RWPE1 (cell line): ENCODE data around the gene SPRR5.

Source experiments
- CTCF ChIA-PET: fragments of 350-600 bp; sonication (Branson Sonifier 250); formaldehyde crosslinking; extraction: SDS; loops from one replicate; lab custom pipeline; 2021; lab: Yijun Ruan, JAX
- POLR2A ChIA-PET: fragments of 400-600 bp; formaldehyde crosslinking; extraction: SDS; loops from one replicate; lab custom pipeline; 2020; ENCODE audit warnings: antibody characterized with exemption; ENCODE audit not compliant: low non-redundant PET; lab: Yijun Ruan, JAX
- DNase-seq: peaks from one replicate; pipeline ENCODE4 v3.0.0; 2012; ENCODE audit warnings: low spot score
- H3K27ac ChIP-seq: fragments of 450-650 bp; 2 replicates; pipeline ENCODE4 v1.5.1; 2017
- CTCF ChIP-seq: fragments of 450-650 bp; conservative IDR thresholded peaks from 2 replicates; pipeline ENCODE4 v1.5.1; 2017; ENCODE audit warnings: low read depth, mild to moderate bottlenecking

SPRR5 gene

GRCh38 chr1:152946651-152947256 lies at the start of gene SPRR5:
SPRR5 (plus strand) TSS chr1:152947206; CDS start chr1:152948555, 1,349 bp downstream.
- ChIA-PET CTCF (interaction anchor here (0.8 kb wide), 1 partner anchor 245 kb away, joined by 3 read pairs; no protein-coding TSS in a partner anchor), POLR2A (no interaction called here)
- no peak for DNase-seq
- no peak for TF ChIP-seq CTCF
- no peak within 1 kb of the TSS for H3K27ac ChIP-seq

- ChIA-PET CTCF (no interaction called here), POLR2A (interaction anchor here (0.5 kb wide), 1 partner anchor 35 kb away, joined by 3 read pairs; no protein-coding TSS in a partner anchor)
- no peak for TF ChIP-seq CTCF
- DNase-seq = no peak
- no peak overlapping the region for H3K27ac ChIP-seq
Measured at GRCh38 chr1:152899027-152899426, 48.0 kb upstream of the SPRR5 start.

GRCh38 chr1:152899883-152900282 lies 47.1 kb upstream of the SPRR5 start:
- no peak for DNase-seq
- TF ChIP-seq CTCF = no peak
- POLR2A ChIA-PET = no interaction called here
- H3K27ac ChIP-seq = no peak overlapping the region
- CTCF ChIA-PET = no interaction called here

GRCh38 chr1:152901631-152902030 lies 45.4 kb upstream of the SPRR5 start:
- TF ChIP-seq CTCF = no peak
- POLR2A ChIA-PET = no interaction called here
- CTCF ChIA-PET = interaction anchor here (1.2 kb wide), 1 partner anchor 291 kb away, joined by 4 read pairs; no protein-coding TSS in a partner anchor
- H3K27ac ChIP-seq = no peak overlapping the region
- DNase-seq = no peak

- no peak overlapping the region for H3K27ac ChIP-seq
- no peak for TF ChIP-seq CTCF
- ChIA-PET POLR2A (interaction anchor here (0.5 kb wide), 1 partner anchor 15 kb away, joined by 3 read pairs; no protein-coding TSS in a partner anchor), CTCF (no interaction called here)
- DNase-seq = no peak
Measured at GRCh38 chr1:152902636-152903035, 44.4 kb upstream of the SPRR5 start.

- CTCF ChIA-PET = no interaction called here
Measured at GRCh38 chr1:152904688-152905440, 42.1 kb upstream of the SPRR5 start.

More at GRCh38 chr1:152904688-152905440, 42.1 kb upstream of the SPRR5 start:
- TF ChIP-seq CTCF = no peak
- POLR2A ChIA-PET = no interaction called here
- peak overlapping the region; percentile 82 for H3K27ac ChIP-seq
- DNase-seq = no peak
